HFFc6 (cell line): ENCODE data around the gene GRM5. TPM values are rescaled to one million over a fixed set of nuclear protein-coding genes. Genes with fewer than 3 reads are reported as not detected.

Experiments used
- DNase-seq: peaks from one replicate; pipeline ENCODE4 v3.0.0-alpha.2; 2018
- H3K27ac Mint-ChIP-seq: 2 replicates; pipeline ENCODE4 v1.8.0; 2020; ENCODE audit warnings: mild to moderate bottlenecking, mixed read lengths
- H3K27me3 Mint-ChIP-seq: 2 replicates; pipeline ENCODE4 v1.8.0; 2021; ENCODE audit warnings: mild to moderate bottlenecking, moderate library complexity, mixed read lengths; ENCODE audit not compliant: insufficient read depth
- H3K36me3 Mint-ChIP-seq: 2 replicates; pipeline ENCODE4 v1.8.0; 2021; ENCODE audit warnings: low read depth, mixed read lengths
- H3K4me1 Mint-ChIP-seq: 2 replicates; pipeline ENCODE4 v1.8.0; 2020; ENCODE audit warnings: low read depth, mixed read lengths
- H3K4me3 Mint-ChIP-seq: 2 replicates; pipeline ENCODE4 v1.8.0; 2020; ENCODE audit warnings: mild to moderate bottlenecking, moderate library complexity, mixed read lengths
- H3K9me3 Mint-ChIP-seq: 2 replicates; pipeline ENCODE4 v1.8.0; 2020; ENCODE audit warnings: mild to moderate bottlenecking, mixed read lengths
- CTCF ChIP-seq: fragments of 200-600 bp; sonication (generic); IDR thresholded peaks from 2 replicates; pipeline ENCODE4 v1.5.0; 2021; ENCODE audit warnings: antibody characterized with exemption, mild to moderate bottlenecking
- total RNA-seq, 6 experiments: library from RNA; stranded (reverse); fragmentation: NEBNext Ultra II Directional; extraction: Animal tissue kit (Norgen Biotek cat#: 25700); gene quantifications; 2 replicates in 1 of 6; 3 replicates in 5 of 6; pipeline ENCODE4 v1.2.3, GENCODE V29; 2021

Gene GRM5
- total RNA-seq, 6 experiments from 2014 or later, result 0.12 TPM; not detected in 5

- H3K4me1 Mint-ChIP-seq, result no peaks in the 10 kb centered on the region
- H3K27ac Mint-ChIP-seq, result no peak overlapping the region
- H3K36me3 Mint-ChIP-seq, result no peaks in the 10 kb centered on the region
- TF ChIP-seq CTCF, result no peak
- no peak for DNase-seq
- no peaks in the 10 kb centered on the region for H3K9me3 Mint-ChIP-seq
- H3K4me3 Mint-ChIP-seq, result no peak overlapping the region
- no peaks in the 10 kb centered on the region; the same call in 1 of the 2 replicates for H3K27me3 Mint-ChIP-seq
Observed at GRCh38 chr11:88655196-88655595, 410.6 kb downstream of the GRM5 start.

GRCh38 chr11:88651556-88651955 is 414.2 kb downstream of the GRM5 start:
- no peaks in the 10 kb centered on the region for H3K27me3 Mint-ChIP-seq
- H3K9me3 Mint-ChIP-seq, result no peaks in the 10 kb centered on the region
- H3K4me3 Mint-ChIP-seq, result no peak overlapping the region
- no peaks in the 10 kb centered on the region for H3K4me1 Mint-ChIP-seq
- no peak for TF ChIP-seq CTCF
- H3K27ac Mint-ChIP-seq, result no peak overlapping the region
- DNase-seq, result no peak
- H3K36me3 Mint-ChIP-seq, result no peaks in the 10 kb centered on the region

- Mint-ChIP-seq H3K27ac (no peak overlapping the region), H3K27me3 (no peaks in the 10 kb centered on the region)
Observed at GRCh38 chr11:88644724-88645123, 421.1 kb downstream of the GRM5 start.

GRCh38 chr11:88632163-88632562 is 433.6 kb downstream of the GRM5 start:
- no peak overlapping the region for H3K27ac Mint-ChIP-seq
- no peak for TF ChIP-seq CTCF
- H3K9me3 Mint-ChIP-seq, result no peaks in the 10 kb centered on the region
- H3K4me3 Mint-ChIP-seq, result no peak overlapping the region
- no peaks in the 10 kb centered on the region for H3K36me3 Mint-ChIP-seq
- no peaks in the 10 kb centered on the region; the same call in 1 of the 2 replicates for H3K4me1 Mint-ChIP-seq
- DNase-seq, result no peak
- no peaks in the 10 kb centered on the region; the same call in 1 of the 2 replicates for H3K27me3 Mint-ChIP-seq

More at GRCh38 chr11:88644724-88645123, 421.1 kb downstream of the GRM5 start:
- Mint-ChIP-seq H3K4me1 (no peaks in the 10 kb centered on the region), H3K4me3 (no peak overlapping the region), H3K9me3 (no peaks in the 10 kb centered on the region; the same call in 1 of the 2 replicates), H3K36me3 (no peaks in the 10 kb centered on the region)
- DNase-seq, result no peak
- TF ChIP-seq CTCF, result no peak

GRCh38 chr11:88631497-88631896 is 434.3 kb downstream of the GRM5 start:
- no peak for DNase-seq
- no peaks in the 10 kb centered on the region; the same call in 1 of the 2 replicates for H3K4me1 Mint-ChIP-seq
- TF ChIP-seq CTCF, result no peak
- H3K27me3 Mint-ChIP-seq, result no peaks in the 10 kb centered on the region
- no peak overlapping the region for H3K4me3 Mint-ChIP-seq
- H3K27ac Mint-ChIP-seq, result no peak overlapping the region
- no peaks in the 10 kb centered on the region for H3K36me3 Mint-ChIP-seq
- H3K9me3 Mint-ChIP-seq, result no peaks in the 10 kb centered on the region

- DNase-seq, result no peak
Observed at GRCh38 chr11:88629496-88629895, 436.3 kb downstream of the GRM5 start.

More at GRCh38 chr11:88629496-88629895, 436.3 kb downstream of the GRM5 start:
- Mint-ChIP-seq H3K27ac (no peak overlapping the region), H3K27me3 (no peaks in the 10 kb centered on the region), H3K36me3 (no peaks in the 10 kb centered on the region), H3K4me1 (no peaks in the 10 kb centered on the region; the same call in 1 of the 2 replicates), H3K9me3 (no peaks in the 10 kb centered on the region), H3K4me3 (no peak overlapping the region)
- no peak for TF ChIP-seq CTCF
